Measurements from ENCODE around the gene CHMP1A. TPM values are rescaled to one million over a fixed set of nuclear protein-coding genes. Genes with fewer than 3 reads are reported as not detected.
"Not testable (repeated sequence)": the region's sequence is repeated elsewhere in the genome, so short reads cannot be mapped to it uniquely, and the experiment has no call there.

Gene CHMP1A
- total RNA-seq, 4 donors from 2014 or later: 53.4 to 105 (median 78.8) TPM

GRCh38 chr16:89672177-89672941 lies 14.9 kb upstream of the CHMP1A start:
- no peaks in the 10 kb centered on the region for H3K4me1 ChIP-seq
- H3K9me3 ChIP-seq: no peaks in the 10 kb centered on the region
- H3K27ac ChIP-seq: peak overlapping the region in 3 of 4 donors; percentile 11 to 50 (median 41)
- DNase-seq (no peak), ATAC-seq (no peak)
- H3K4me3 ChIP-seq: no peak overlapping the region
- H3K27me3 ChIP-seq: no peaks in the 10 kb centered on the region
- TF ChIP-seq CTCF (IDR thresholded peaks at IDR 0.05 in 4 of 5, conservative IDR thresholded peaks at IDR 0.05 in 1 of 5) (no peak), POLR2A (IDR thresholded peaks at IDR 0.05) (no peak)
- H3K36me3 ChIP-seq: no peaks in the 10 kb centered on the region
- intact Hi-C loops (cut with DNase I; ENCODE audit: low total_unique reads) (no loop called here), in situ Hi-C loops (cut with MboI; ENCODE audit: low sequenced_read_pairs in 4 of 4) (no loop called here)

GRCh38 chr16:89671565-89671964 lies 14.1 kb upstream of the CHMP1A start:
- H3K27ac ChIP-seq; H3K36me3 ChIP-seq; ATAC-seq; DNase-seq; intact Hi-C loops (cut with DNase I; ENCODE audit: low total_unique reads); H3K4me3 ChIP-seq; in situ Hi-C loops (cut with MboI; ENCODE audit: low sequenced_read_pairs in 4 of 4); H3K9me3 ChIP-seq; H3K27me3 ChIP-seq; H3K4me1 ChIP-seq: not testable (repeated sequence)

GRCh38 chr16:89670496-89671431 lies 13.3 kb upstream of the CHMP1A start:
- no peak for ATAC-seq
- no peak overlapping the region for H3K4me3 ChIP-seq
- H3K9me3 ChIP-seq: no peaks in the 10 kb centered on the region
- intact Hi-C loops (cut with DNase I; ENCODE audit: low total_unique reads): no loop called here
- no peak for DNase-seq
- in situ Hi-C loops (cut with MboI; ENCODE audit: low sequenced_read_pairs in 4 of 4): no loop called here
- H3K27me3 ChIP-seq: no peaks in the 10 kb centered on the region
- TF ChIP-seq CTCF (IDR thresholded peaks at IDR 0.05 in 4 of 5, conservative IDR thresholded peaks at IDR 0.05 in 1 of 5): no peak
- no peak for TF ChIP-seq POLR2A (IDR thresholded peaks at IDR 0.05)
- no peaks in the 10 kb centered on the region for H3K36me3 ChIP-seq
- H3K4me1 ChIP-seq: no peaks in the 10 kb centered on the region
- no peak overlapping the region for H3K27ac ChIP-seq

- H3K4me3 ChIP-seq: no peak overlapping the region
Observed at GRCh38 chr16:89669755-89670154, 12.2 kb upstream of the CHMP1A start.

More at GRCh38 chr16:89669755-89670154, 12.2 kb upstream of the CHMP1A start:
- intact Hi-C loops (cut with DNase I; ENCODE audit: low total_unique reads) (no loop called here), in situ Hi-C loops (cut with MboI; ENCODE audit: low sequenced_read_pairs in 4 of 4) (no loop called here)
- Histone ChIP-seq H3K9me3 (no peaks in the 10 kb centered on the region), H3K4me1 (no peaks in the 10 kb centered on the region), H3K27me3 (no peaks in the 10 kb centered on the region), H3K36me3 (no peaks in the 10 kb centered on the region), H3K27ac (no peak overlapping the region)
- DNase-seq (no peak), ATAC-seq (no peak)
- TF ChIP-seq CTCF (IDR thresholded peaks at IDR 0.05 in 4 of 5, conservative IDR thresholded peaks at IDR 0.05 in 1 of 5): no peak
- no peak for TF ChIP-seq POLR2A (IDR thresholded peaks at IDR 0.05)

Measured in gastrocnemius medialis (tissue), 4 donors.